GM23338 (cell line): ENCODE measurements around the gene SCAPER. TPM values are rescaled to one million over a fixed set of nuclear protein-coding genes. Genes with fewer than 3 reads are reported as not detected.

Source experiments
- ATAC-seq: fragments of 200-7000 bp; cut with Tn5 transposase; 3 replicates; pipeline ENCODE4 v1.9.1; 2020
- DNase-seq: peaks from one replicate; pipeline ENCODE4 v3.0.0-alpha.2; 2015; ENCODE audit warnings: low spot score
- H2AFZ ChIP-seq: fragments of 200-600 bp; sonication (generic); 2 replicates; pipeline ENCODE4 v1.8.0; 2016; ENCODE audit warnings: antibody characterized with exemption, mild to moderate bottlenecking, moderate library complexity
- H3F3A ChIP-seq: fragments of 200-600 bp; sonication (generic); replicated peaks from 2 replicates; pipeline ENCODE4 v1.8.0; 2017; ENCODE audit warnings: antibody characterized with exemption, mixed run types, low read depth
- H3K27ac ChIP-seq: fragments of 200-600 bp; sonication (generic); 2 replicates; pipeline ENCODE4 v1.6.1; 2016; ENCODE audit warnings: low read depth
- H3K27me3 ChIP-seq: fragments of 200-600 bp; sonication (generic); 2 replicates; pipeline ENCODE4 v1.8.0; 2016; ENCODE audit warnings: mild to moderate bottlenecking, mixed run types, moderate library complexity; ENCODE audit not compliant: insufficient read depth
- H3K36me3 ChIP-seq: fragments of 200-600 bp; sonication (generic); 2 replicates; pipeline ENCODE4 v1.8.0; 2016; ENCODE audit warnings: mild to moderate bottlenecking; ENCODE audit not compliant: insufficient read depth
- H3K4me1 ChIP-seq: fragments of 200-600 bp; sonication (generic); 2 replicates; pipeline ENCODE4 v1.8.0; 2016; ENCODE audit warnings: mild to moderate bottlenecking, moderate library complexity; ENCODE audit not compliant: insufficient read depth
- H3K4me2 ChIP-seq: fragments of 200-600 bp; sonication (generic); 2 replicates; pipeline ENCODE4 v1.7.1; 2017; ENCODE audit warnings: mixed run types
- H3K4me3 ChIP-seq: fragments of 200-600 bp; sonication (generic); 2 replicates; pipeline ENCODE4 v1.6.1; 2016; ENCODE audit warnings: mixed run types
- H3K79me2 ChIP-seq: fragments of 200-600 bp; sonication (generic); replicated peaks from 2 replicates; pipeline ENCODE4 v1.8.0; 2017; ENCODE audit warnings: mild to moderate bottlenecking; ENCODE audit not compliant: insufficient read depth
- H3K9me2 ChIP-seq: fragments of 200-600 bp; sonication (generic); 2 replicates; pipeline ENCODE4 v1.8.0; 2017; ENCODE audit not compliant: insufficient read depth
- H4K20me1 ChIP-seq: fragments of 200-600 bp; sonication (generic); replicated peaks from 2 replicates; pipeline ENCODE4 v1.8.0; 2017; ENCODE audit warnings: mild to moderate bottlenecking; ENCODE audit not compliant: insufficient read depth
- H3K27ac Mint-ChIP-seq: 2 replicates; pipeline ENCODE4 v1.8.0; 2020; ENCODE audit warnings: inconsistent platforms, mild to moderate bottlenecking, moderate library complexity, mixed read lengths
- H3K27me3 Mint-ChIP-seq: 3 replicates; pipeline ENCODE4 v1.8.0; 2022; ENCODE audit warnings: low read depth, mild to moderate bottlenecking, moderate library complexity, mixed read lengths, inconsistent platforms; ENCODE audit not compliant: insufficient read depth, poor library complexity
- H3K36me3 Mint-ChIP-seq: 3 replicates; pipeline ENCODE4 v1.8.0; 2021; ENCODE audit warnings: low read depth, mild to moderate bottlenecking, inconsistent platforms, moderate library complexity, mixed read lengths
- H3K4me1 Mint-ChIP-seq: 3 replicates; pipeline ENCODE4 v1.8.0; 2020; ENCODE audit warnings: mild to moderate bottlenecking, inconsistent platforms, mixed read lengths
- H3K4me3 Mint-ChIP-seq: 3 replicates; pipeline ENCODE4 v1.8.0; 2021; ENCODE audit warnings: moderate library complexity, mild to moderate bottlenecking, inconsistent platforms, mixed read lengths
- H3K9me3 Mint-ChIP-seq: 3 replicates; pipeline ENCODE4 v1.8.0; 2020; ENCODE audit warnings: moderate library complexity, mild to moderate bottlenecking, inconsistent platforms, mixed read lengths
- CREB1 ChIP-seq: fragments of 250-450 bp; sonication (Bioruptor Pico); IDR thresholded peaks from 2 replicates; pipeline ENCODE4 v1.5.0; 2020; ENCODE audit warnings: low read depth, mild to moderate bottlenecking, moderate library complexity
- EZH2 ChIP-seq: fragments of 200-600 bp; sonication (generic); IDR thresholded peaks from one replicate; pipeline ENCODE4 v1.8.0; 2017; ENCODE audit warnings: antibody characterized with exemption, mild to moderate bottlenecking, low read depth; ENCODE audit not compliant: unreplicated experiment
- EZH2phosphoT487 ChIP-seq: fragments of 200-600 bp; sonication (generic); IDR thresholded peaks from one replicate; pipeline ENCODE4 v1.8.1; 2018; ENCODE audit warnings: antibody characterized with exemption; ENCODE audit not compliant: unreplicated experiment
- NANOG ChIP-seq: IDR thresholded peaks from 2 replicates; pipeline ENCODE4 v1.6.1; 2016; ENCODE audit warnings: antibody characterized with exemption, borderline replicate concordance
- POLR2AphosphoS5 ChIP-seq: IDR thresholded peaks from 2 replicates; pipeline ENCODE4 v1.6.1; 2016; ENCODE audit warnings: antibody characterized with exemption, low read depth
- STAT1 ChIP-seq: IDR thresholded peaks from one replicate; pipeline ENCODE4 v1.6.1; 2016; ENCODE audit warnings: antibody characterized with exemption; ENCODE audit not compliant: unreplicated experiment
- ZNF114 ChIP-seq: fragments of 250-450 bp; sonication (Bioruptor Pico); IDR thresholded peaks from 2 replicates; pipeline ENCODE4 v1.5.0; 2020; ENCODE audit warnings: mild to moderate bottlenecking, moderate library complexity
- polyA plus RNA-seq: library from polyadenylated mRNA; unstranded; fragments of >200 nt; fragmentation: Nextera tagmentation; extraction: Ambion mirVana; gene quantifications from 2 replicates; pipeline ENCODE4 v1.2.1, GENCODE V29; 2016
- total RNA-seq: library from RNA; depleted of rRNA; stranded (reverse); fragments of >200 nt; shearing (Covaris generic); gene quantifications from 2 replicates; pipeline ENCODE4 v1.2.3, GENCODE V29; 2014
- TF ChIP-seq, protein P1 (sequence below): IDR thresholded peaks from one replicate; pipeline ENCODE4 v1.6.1; 2018; ENCODE audit warnings: antibody characterized with exemption; ENCODE audit not compliant: unreplicated experiment
- TF ChIP-seq, protein P2 (sequence below), 2 experiments: fragments of 200-600 bp in 1 of 2; sonication (generic) in 1 of 2; conservative IDR thresholded peaks; 2 replicates each; pipeline versions ENCODE4 v1.5.1 to v1.6.1; 2016 to 2017; ENCODE audit warnings: antibody characterized with exemption in 2 of 2, low read depth in 2 of 2, mild to moderate bottlenecking in 2 of 2, moderate library complexity in 1 of 2
- TF ChIP-seq, protein P3 (sequence below): fragments of 250-450 bp; sonication (Bioruptor Pico); IDR thresholded peaks from 2 replicates; pipeline ENCODE4 v1.5.0; 2020; ENCODE audit warnings: mild to moderate bottlenecking, moderate library complexity

The SCAPER gene
- total and polyA plus RNA-seq, 2 experiments from 2014 or later: 9.1 to 17.6 TPM

DNA sequence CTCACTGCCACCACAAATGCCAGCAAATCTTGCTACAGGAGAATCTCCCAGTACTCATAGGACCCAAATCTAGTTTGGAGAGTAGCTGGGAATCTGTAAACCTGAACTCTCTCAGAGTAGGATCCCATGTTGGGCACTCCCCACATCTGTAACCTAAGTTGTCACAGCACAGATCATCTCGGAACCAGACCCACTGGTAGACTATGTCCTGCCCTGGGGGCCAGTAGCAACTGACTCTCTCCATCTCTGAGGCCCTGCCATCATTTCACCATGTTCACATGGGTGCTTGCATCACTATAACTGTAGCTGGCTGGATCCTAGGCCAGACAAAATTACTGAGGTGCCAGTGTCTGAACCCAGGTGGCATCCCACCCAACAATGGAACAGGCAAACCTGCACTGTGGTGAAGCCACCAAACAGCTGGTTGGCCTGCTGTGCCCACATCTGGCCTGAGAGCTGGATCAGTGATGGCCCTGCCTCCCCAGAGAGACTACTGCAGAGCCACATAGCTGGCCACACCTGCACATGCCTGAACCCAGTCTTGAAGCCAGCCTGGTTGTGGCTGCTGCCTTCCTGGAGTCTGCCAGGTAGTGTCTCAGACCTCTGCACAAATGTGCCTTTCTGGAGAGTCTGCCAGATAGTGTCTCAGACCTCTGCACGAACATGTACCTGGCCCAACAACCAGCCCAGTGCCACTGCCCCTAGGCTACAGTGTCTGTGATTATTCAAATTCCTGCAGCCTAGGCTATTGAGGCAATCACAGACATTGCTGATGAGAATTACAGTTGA, 486.6 kb downstream of the SCAPER start:
- ATAC-seq: no peak
- Histone ChIP-seq H3K4me1 (no peaks in the 10 kb centered on the region), H3K9me2 (no peaks in the 10 kb centered on the region), H3K4me2 (no peak overlapping the region), H3F3A (no peaks in the 10 kb centered on the region), H3K79me2 (no peaks in the 10 kb centered on the region), H3K4me3 (no peak overlapping the region), H3K27ac (no peak overlapping the region), H2AFZ (no peak overlapping the region), H3K27me3 (no peaks in the 10 kb centered on the region), H3K36me3 (no peaks in the 10 kb centered on the region), H4K20me1 (no peaks in the 10 kb centered on the region)
- Mint-ChIP-seq H3K4me3 (no peak overlapping the region), H3K9me3 (peaks cover under 1% of the 10 kb centered on the region; the same call in 1 of the 3 replicates), H3K27me3 (no peaks in the 10 kb centered on the region), H3K27ac (no peak overlapping the region), H3K36me3 (no peaks in the 10 kb centered on the region), H3K4me1 (no peaks in the 10 kb centered on the region)
- no peak for DNase-seq
- TF ChIP-seq STAT1: no peak
- TF ChIP-seq EZH2: no peak
- no peak for TF ChIP-seq ZNF114 (CRISPR knock-in tag)
- no peak for TF ChIP-seq CREB1
- TF ChIP-seq, protein P1, sequence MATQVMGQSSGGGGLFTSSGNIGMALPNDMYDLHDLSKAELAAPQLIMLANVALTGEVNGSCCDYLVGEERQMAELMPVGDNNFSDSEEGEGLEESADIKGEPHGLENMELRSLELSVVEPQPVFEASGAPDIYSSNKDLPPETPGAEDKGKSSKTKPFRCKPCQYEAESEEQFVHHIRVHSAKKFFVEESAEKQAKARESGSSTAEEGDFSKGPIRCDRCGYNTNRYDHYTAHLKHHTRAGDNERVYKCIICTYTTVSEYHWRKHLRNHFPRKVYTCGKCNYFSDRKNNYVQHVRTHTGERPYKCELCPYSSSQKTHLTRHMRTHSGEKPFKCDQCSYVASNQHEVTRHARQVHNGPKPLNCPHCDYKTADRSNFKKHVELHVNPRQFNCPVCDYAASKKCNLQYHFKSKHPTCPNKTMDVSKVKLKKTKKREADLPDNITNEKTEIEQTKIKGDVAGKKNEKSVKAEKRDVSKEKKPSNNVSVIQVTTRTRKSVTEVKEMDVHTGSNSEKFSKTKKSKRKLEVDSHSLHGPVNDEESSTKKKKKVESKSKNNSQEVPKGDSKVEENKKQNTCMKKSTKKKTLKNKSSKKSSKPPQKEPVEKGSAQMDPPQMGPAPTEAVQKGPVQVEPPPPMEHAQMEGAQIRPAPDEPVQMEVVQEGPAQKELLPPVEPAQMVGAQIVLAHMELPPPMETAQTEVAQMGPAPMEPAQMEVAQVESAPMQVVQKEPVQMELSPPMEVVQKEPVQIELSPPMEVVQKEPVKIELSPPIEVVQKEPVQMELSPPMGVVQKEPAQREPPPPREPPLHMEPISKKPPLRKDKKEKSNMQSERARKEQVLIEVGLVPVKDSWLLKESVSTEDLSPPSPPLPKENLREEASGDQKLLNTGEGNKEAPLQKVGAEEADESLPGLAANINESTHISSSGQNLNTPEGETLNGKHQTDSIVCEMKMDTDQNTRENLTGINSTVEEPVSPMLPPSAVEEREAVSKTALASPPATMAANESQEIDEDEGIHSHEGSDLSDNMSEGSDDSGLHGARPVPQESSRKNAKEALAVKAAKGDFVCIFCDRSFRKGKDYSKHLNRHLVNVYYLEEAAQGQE: no peak
- TF ChIP-seq NANOG: no peak

DNA sequence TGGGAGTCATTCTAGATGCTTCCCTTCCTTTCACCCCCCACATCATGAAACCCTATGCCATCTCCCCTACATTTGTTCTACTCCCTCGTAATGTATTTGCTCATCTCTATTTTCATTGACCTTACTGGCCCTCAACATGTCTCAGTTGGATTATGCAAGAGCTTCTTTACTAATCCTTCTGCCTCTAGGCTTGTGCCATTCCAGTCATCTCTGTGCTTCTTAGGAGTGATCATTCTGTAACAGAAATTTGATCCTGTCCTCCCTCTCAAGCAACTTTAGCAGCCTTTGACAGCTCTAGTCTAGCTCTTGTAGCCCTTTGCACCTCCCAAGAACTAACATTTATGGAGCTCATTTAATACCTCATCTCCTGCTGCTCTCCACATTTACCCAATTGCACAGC, 503.9 kb downstream of the SCAPER start:
- DNase-seq (no peak), ATAC-seq (no peak)
- H3K27ac ChIP-seq: no peak overlapping the region
- H3K27me3 Mint-ChIP-seq: peaks cover 1% of the 10 kb centered on the region
- H3K9me3 Mint-ChIP-seq: no peaks in the 10 kb centered on the region
- peaks cover 11% of the 10 kb centered on the region for H3K4me1 Mint-ChIP-seq
- no peaks in the 10 kb centered on the region for H4K20me1 ChIP-seq
- no peak overlapping the region for H2AFZ ChIP-seq
- no peak overlapping the region for H3K27ac Mint-ChIP-seq
- H3K79me2 ChIP-seq: no peaks in the 10 kb centered on the region
- no peak overlapping the region for H3K4me3 Mint-ChIP-seq
- no peaks in the 10 kb centered on the region for H3K36me3 Mint-ChIP-seq
- H3K4me2 ChIP-seq: no peak overlapping the region
- H3F3A ChIP-seq: no peaks in the 10 kb centered on the region
- H3K4me3 ChIP-seq: no peak overlapping the region
- H3K36me3 ChIP-seq: no peaks in the 10 kb centered on the region
- peaks cover 4% of the 10 kb centered on the region; the same call in 1 of the 2 replicates for H3K9me2 ChIP-seq
- H3K4me1 ChIP-seq: peaks cover 22% of the 10 kb centered on the region
- no peaks in the 10 kb centered on the region for H3K27me3 ChIP-seq
- TF ChIP-seq CREB1: no peak
- TF ChIP-seq, protein P2, sequence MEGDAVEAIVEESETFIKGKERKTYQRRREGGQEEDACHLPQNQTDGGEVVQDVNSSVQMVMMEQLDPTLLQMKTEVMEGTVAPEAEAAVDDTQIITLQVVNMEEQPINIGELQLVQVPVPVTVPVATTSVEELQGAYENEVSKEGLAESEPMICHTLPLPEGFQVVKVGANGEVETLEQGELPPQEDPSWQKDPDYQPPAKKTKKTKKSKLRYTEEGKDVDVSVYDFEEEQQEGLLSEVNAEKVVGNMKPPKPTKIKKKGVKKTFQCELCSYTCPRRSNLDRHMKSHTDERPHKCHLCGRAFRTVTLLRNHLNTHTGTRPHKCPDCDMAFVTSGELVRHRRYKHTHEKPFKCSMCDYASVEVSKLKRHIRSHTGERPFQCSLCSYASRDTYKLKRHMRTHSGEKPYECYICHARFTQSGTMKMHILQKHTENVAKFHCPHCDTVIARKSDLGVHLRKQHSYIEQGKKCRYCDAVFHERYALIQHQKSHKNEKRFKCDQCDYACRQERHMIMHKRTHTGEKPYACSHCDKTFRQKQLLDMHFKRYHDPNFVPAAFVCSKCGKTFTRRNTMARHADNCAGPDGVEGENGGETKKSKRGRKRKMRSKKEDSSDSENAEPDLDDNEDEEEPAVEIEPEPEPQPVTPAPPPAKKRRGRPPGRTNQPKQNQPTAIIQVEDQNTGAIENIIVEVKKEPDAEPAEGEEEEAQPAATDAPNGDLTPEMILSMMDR (conservative IDR thresholded peaks at IDR 0.05; ENCODE audit: low read depth in 2 of 2): no peak
- TF ChIP-seq, protein P3, sequence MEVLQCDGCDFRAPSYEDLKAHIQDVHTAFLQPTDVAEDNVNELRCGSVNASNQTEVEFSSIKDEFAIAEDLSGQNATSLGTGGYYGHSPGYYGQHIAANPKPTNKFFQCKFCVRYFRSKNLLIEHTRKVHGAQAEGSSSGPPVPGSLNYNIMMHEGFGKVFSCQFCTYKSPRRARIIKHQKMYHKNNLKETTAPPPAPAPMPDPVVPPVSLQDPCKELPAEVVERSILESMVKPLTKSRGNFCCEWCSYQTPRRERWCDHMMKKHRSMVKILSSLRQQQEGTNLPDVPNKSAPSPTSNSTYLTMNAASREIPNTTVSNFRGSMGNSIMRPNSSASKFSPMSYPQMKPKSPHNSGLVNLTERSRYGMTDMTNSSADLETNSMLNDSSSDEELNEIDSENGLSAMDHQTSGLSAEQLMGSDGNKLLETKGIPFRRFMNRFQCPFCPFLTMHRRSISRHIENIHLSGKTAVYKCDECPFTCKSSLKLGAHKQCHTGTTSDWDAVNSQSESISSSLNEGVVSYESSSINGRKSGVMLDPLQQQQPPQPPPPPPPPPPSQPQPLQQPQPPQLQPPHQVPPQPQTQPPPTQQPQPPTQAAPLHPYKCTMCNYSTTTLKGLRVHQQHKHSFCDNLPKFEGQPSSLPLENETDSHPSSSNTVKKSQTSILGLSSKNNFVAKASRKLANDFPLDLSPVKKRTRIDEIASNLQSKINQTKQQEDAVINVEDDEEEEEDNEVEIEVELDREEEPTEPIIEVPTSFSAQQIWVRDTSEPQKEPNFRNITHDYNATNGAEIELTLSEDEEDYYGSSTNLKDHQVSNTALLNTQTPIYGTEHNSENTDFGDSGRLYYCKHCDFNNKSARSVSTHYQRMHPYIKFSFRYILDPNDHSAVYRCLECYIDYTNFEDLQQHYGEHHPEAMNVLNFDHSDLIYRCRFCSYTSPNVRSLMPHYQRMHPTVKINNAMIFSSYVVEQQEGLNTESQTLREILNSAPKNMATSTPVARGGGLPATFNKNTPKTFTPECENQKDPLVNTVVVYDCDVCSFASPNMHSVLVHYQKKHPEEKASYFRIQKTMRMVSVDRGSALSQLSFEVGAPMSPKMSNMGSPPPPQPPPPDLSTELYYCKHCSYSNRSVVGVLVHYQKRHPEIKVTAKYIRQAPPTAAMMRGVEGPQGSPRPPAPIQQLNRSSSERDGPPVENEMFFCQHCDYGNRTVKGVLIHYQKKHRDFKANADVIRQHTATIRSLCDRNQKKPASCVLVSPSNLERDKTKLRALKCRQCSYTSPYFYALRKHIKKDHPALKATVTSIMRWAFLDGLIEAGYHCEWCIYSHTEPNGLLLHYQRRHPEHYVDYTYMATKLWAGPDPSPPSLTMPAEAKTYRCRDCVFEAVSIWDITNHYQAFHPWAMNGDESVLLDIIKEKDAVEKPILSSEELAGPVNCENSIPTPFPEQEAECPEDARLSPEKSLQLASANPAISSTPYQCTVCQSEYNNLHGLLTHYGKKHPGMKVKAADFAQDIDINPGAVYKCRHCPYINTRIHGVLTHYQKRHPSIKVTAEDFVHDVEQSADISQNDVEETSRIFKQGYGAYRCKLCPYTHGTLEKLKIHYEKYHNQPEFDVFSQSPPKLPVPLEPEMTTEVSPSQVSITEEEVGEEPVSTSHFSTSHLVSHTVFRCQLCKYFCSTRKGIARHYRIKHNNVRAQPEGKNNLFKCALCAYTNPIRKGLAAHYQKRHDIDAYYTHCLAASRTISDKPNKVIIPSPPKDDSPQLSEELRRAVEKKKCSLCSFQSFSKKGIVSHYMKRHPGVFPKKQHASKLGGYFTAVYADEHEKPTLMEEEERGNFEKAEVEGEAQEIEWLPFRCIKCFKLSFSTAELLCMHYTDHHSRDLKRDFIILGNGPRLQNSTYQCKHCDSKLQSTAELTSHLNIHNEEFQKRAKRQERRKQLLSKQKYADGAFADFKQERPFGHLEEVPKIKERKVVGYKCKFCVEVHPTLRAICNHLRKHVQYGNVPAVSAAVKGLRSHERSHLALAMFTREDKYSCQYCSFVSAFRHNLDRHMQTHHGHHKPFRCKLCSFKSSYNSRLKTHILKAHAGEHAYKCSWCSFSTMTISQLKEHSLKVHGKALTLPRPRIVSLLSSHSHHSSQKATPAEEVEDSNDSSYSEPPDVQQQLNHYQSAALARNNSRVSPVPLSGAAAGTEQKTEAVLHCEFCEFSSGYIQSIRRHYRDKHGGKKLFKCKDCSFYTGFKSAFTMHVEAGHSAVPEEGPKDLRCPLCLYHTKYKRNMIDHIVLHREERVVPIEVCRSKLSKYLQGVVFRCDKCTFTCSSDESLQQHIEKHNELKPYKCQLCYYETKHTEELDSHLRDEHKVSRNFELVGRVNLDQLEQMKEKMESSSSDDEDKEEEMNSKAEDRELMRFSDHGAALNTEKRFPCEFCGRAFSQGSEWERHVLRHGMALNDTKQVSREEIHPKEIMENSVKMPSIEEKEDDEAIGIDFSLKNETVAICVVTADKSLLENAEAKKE: no peak
- no peak for TF ChIP-seq ZNF114 (CRISPR knock-in tag)
- TF ChIP-seq EZH2phosphoT487: no peak
- TF ChIP-seq POLR2AphosphoS5: no peak
